ENCODE data around the gene RANBP3.

The RANBP3 gene

GRCh38 chr19:5895409-5895808 is 82.5 kb downstream of the RANBP3 start:
- H3K36me3 ChIP-seq (replicated peaks; ENCODE audit: insufficient read depth, low read length), result peaks cover 4% of the 10 kb centered on the region; the same call in 1 of the 2 replicates

GRCh38 chr19:5894704-5895349 is 83.1 kb downstream of the RANBP3 start:
- Histone ChIP-seq H3K36me3 (replicated peaks; ENCODE audit: insufficient read depth, low read length) (no peaks in the 10 kb centered on the region), H3K27ac (ENCODE audit: low read length) (no peak overlapping the region), H4K20me1 (ENCODE audit: insufficient read depth, low read length) (peaks cover 15% of the 10 kb centered on the region), H3K9me3 (replicated peaks; ENCODE audit: insufficient read depth, low read length) (no peaks in the 10 kb centered on the region), H3K9me2 (replicated peaks; ENCODE audit: insufficient read depth, low read length) (no peaks in the 10 kb centered on the region), H3K79me2 (ENCODE audit: low read length) (peaks cover 27% of the 10 kb centered on the region), H3K27me3 (replicated peaks; ENCODE audit: insufficient read depth, low read length) (peaks cover 4% of the 10 kb centered on the region; the same call in 1 of the 2 replicates), H3K4me3 (ENCODE audit: low read length) (no peak overlapping the region), H3K4me2 (ENCODE audit: low read depth, low read length) (no peak overlapping the region), H2AFZ (ENCODE audit: low read length) (no peak overlapping the region), H3F3A (ENCODE audit: insufficient read depth, low read length) (no peaks in the 10 kb centered on the region), H3K4me1 (ENCODE audit: low read length) (no peaks in the 10 kb centered on the region), H3K9ac (ENCODE audit: low read length) (no peak overlapping the region)
- no peak for TF ChIP-seq CTCF (IDR thresholded peaks at IDR 0.05; ENCODE audit: low read length)
- TF ChIP-seq EZH2phosphoT487 (IDR thresholded peaks at IDR 0.05; ENCODE audit: low read length), result no peak
- DNase-seq, result no peak

More at GRCh38 chr19:5895409-5895808, 82.5 kb downstream of the RANBP3 start:
- Histone ChIP-seq H3K79me2 (ENCODE audit: low read length) (peaks cover 33% of the 10 kb centered on the region), H3K4me3 (ENCODE audit: low read length) (no peak overlapping the region), H3K27ac (ENCODE audit: low read length) (no peak overlapping the region), H4K20me1 (ENCODE audit: insufficient read depth, low read length) (peaks cover 21% of the 10 kb centered on the region), H3K4me2 (ENCODE audit: low read depth, low read length) (no peak overlapping the region), H3K9me2 (replicated peaks; ENCODE audit: insufficient read depth, low read length) (no peaks in the 10 kb centered on the region), H3K9me3 (replicated peaks; ENCODE audit: insufficient read depth, low read length) (no peaks in the 10 kb centered on the region), H3K9ac (ENCODE audit: low read length) (no peak overlapping the region), H2AFZ (ENCODE audit: low read length) (no peak overlapping the region), H3F3A (ENCODE audit: insufficient read depth, low read length) (no peaks in the 10 kb centered on the region), H3K4me1 (ENCODE audit: low read length) (no peaks in the 10 kb centered on the region), H3K27me3 (replicated peaks; ENCODE audit: insufficient read depth, low read length) (0 out of 2 replicates have a peak, but pooled peaks cover 4% of the 10 kb centered on the region)
- no peak for DNase-seq
- no peak for TF ChIP-seq EZH2 (optimal IDR thresholded peaks at IDR 0.05; ENCODE audit: low read depth, low read length)
- TF ChIP-seq CTCF (IDR thresholded peaks at IDR 0.05; ENCODE audit: low read length), result no peak
- no peak for TF ChIP-seq EZH2phosphoT487 (IDR thresholded peaks at IDR 0.05; ENCODE audit: low read length)

- H3K27me3 ChIP-seq (replicated peaks; ENCODE audit: insufficient read depth, low read length), result peaks cover 11% of the 10 kb centered on the region
- no peak overlapping the region for H3K4me3 ChIP-seq (ENCODE audit: low read length)
- H3F3A ChIP-seq (ENCODE audit: insufficient read depth, low read length), result no peaks in the 10 kb centered on the region
- no peaks in the 10 kb centered on the region for H3K9me3 ChIP-seq (replicated peaks; ENCODE audit: insufficient read depth, low read length)
- H3K4me1 ChIP-seq (ENCODE audit: low read length), result no peaks in the 10 kb centered on the region
- DNase-seq, result no peak
- H3K79me2 ChIP-seq (ENCODE audit: low read length), result peaks cover 24% of the 10 kb centered on the region
- H4K20me1 ChIP-seq (ENCODE audit: insufficient read depth, low read length), result peaks cover 14% of the 10 kb centered on the region
- H3K27ac ChIP-seq (ENCODE audit: low read length), result no peak overlapping the region
- H3K9me2 ChIP-seq (replicated peaks; ENCODE audit: insufficient read depth, low read length), result no peaks in the 10 kb centered on the region
- TF ChIP-seq CTCF (IDR thresholded peaks at IDR 0.05; ENCODE audit: low read length) (no peak), EZH2phosphoT487 (IDR thresholded peaks at IDR 0.05; ENCODE audit: low read length) (no peak), EZH2 (optimal IDR thresholded peaks at IDR 0.05; ENCODE audit: low read depth, low read length) (no peak)
- no peak overlapping the region for H3K9ac ChIP-seq (ENCODE audit: low read length)
- no peak overlapping the region for H3K4me2 ChIP-seq (ENCODE audit: low read depth, low read length)
- no peaks in the 10 kb centered on the region for H3K36me3 ChIP-seq (replicated peaks; ENCODE audit: insufficient read depth, low read length)
- H2AFZ ChIP-seq (ENCODE audit: low read length), result no peak overlapping the region
Observed at GRCh38 chr19:5893907-5894703, 83.8 kb downstream of the RANBP3 start.

Measured in MM.1S (cell line).